Measurements from ENCODE around the gene CCDC148. TPM values are rescaled to one million over a fixed set of nuclear protein-coding genes. Genes with fewer than 3 reads are reported as not detected.
"Not testable (repeated sequence)": the region's sequence is repeated elsewhere in the genome, so short reads cannot be mapped to it uniquely, and the experiment has no call there.

Gene CCDC148
- total RNA-seq, 2 experiments from 2014 or later: 0.16 TPM; not detected in 1

DNA sequence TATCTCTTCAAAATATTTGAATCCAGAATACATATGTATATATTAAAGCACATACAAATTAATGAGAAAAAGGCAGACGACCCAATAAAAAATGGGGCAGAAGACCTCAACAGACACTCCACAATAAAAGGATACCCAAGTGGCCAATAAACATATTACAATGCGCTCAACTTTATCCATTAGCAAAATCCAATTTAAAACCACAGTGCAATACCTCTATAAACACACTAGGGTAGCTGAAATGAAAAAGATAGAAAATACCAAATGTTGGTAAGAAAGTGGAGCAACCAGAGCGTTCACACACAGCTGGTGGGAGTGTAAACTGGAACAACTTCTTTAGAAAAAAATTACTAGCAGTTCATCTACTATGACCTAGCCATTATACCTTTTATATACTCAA is 75.3 kb downstream of the CCDC148 start:
- CTCF ChIA-PET: no interaction called here
- Mint-ChIP-seq H3K27me3 (ENCODE audit: low read depth) (peaks cover 11% of the 10 kb centered on the region), H3K4me1 (ENCODE audit: low read depth) (no peaks in the 10 kb centered on the region), H3K36me3 (ENCODE audit: low read depth) (no peaks in the 10 kb centered on the region), H3K27ac (no peak overlapping the region), H3K4me3 (no peak overlapping the region), H3K9me3 (ENCODE audit: insufficient read depth) (no peaks in the 10 kb centered on the region)
- POLR2A ChIA-PET: no interaction called here
- ATAC-seq: no peak
- no peak for DNase-seq

GRCh38 chr2:158380746-158381145 is 75.8 kb downstream of the CCDC148 start:
- no peaks in the 10 kb centered on the region for H3K36me3 Mint-ChIP-seq (ENCODE audit: low read depth)
- no peak overlapping the region for H3K27ac Mint-ChIP-seq
- H3K27me3 Mint-ChIP-seq (ENCODE audit: low read depth): peaks cover 11% of the 10 kb centered on the region
- no peak for DNase-seq
- H3K4me3 Mint-ChIP-seq: no peak overlapping the region
- no peaks in the 10 kb centered on the region for H3K9me3 Mint-ChIP-seq (ENCODE audit: insufficient read depth)
- no peak for ATAC-seq
- ChIA-PET CTCF (no interaction called here), POLR2A (no interaction called here)
- no peaks in the 10 kb centered on the region for H3K4me1 Mint-ChIP-seq (ENCODE audit: low read depth)

DNA sequence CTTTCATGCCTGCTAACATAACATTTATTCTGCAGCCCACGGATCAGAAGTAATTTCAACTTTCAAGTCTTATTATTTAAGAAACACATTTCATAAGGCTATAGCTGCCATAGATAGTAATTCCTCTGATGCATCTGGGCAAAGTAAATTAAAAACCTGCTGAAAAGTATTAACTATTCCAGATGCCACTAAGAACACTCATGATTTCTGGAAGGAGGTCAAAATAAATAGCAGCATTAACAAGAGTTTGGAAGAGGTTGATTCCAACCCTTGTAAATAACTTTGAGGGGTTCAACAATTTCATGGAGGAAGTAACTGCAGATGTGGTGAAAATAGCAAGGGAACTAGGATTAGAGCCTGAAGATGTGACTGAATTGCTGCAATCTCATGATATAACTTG is 77.6 kb downstream of the CCDC148 start:
- Mint-ChIP-seq H3K4me3 (no peak overlapping the region), H3K27ac (no peak overlapping the region), H3K27me3 (ENCODE audit: low read depth) (peaks cover 11% of the 10 kb centered on the region), H3K9me3 (ENCODE audit: insufficient read depth) (no peaks in the 10 kb centered on the region), H3K4me1 (ENCODE audit: low read depth) (no peaks in the 10 kb centered on the region), H3K36me3 (ENCODE audit: low read depth) (no peaks in the 10 kb centered on the region)
- ATAC-seq: no peak
- ChIA-PET CTCF (no interaction called here), POLR2A (no interaction called here)
- no peak for DNase-seq

DNA sequence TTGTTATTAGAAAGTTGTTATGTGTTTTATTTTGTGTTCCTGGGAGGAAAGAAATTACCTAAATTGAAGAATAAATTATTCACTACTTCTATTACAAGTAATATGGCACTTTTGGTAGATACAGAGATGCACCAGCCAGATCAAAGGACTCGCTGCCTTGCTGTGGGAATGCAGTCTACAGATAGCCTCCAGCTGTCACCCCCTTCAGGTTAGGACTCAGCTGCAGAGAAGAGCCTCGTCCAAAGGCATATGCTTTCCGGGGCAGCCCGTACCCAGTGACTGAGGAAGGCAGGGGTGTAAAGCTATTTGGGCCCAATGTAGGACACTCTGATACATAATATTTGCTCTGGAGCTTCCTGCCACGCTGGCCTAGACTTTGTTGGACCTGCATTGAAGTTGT is 90.2 kb downstream of the CCDC148 start:
- Mint-ChIP-seq H3K36me3 (ENCODE audit: low read depth) (no peaks in the 10 kb centered on the region), H3K4me3 (no peak overlapping the region), H3K4me1 (ENCODE audit: low read depth) (no peaks in the 10 kb centered on the region), H3K27me3 (ENCODE audit: low read depth) (peaks cover 2% of the 10 kb centered on the region), H3K9me3 (ENCODE audit: insufficient read depth) (no peaks in the 10 kb centered on the region), H3K27ac (no peak overlapping the region)
- DNase-seq (no peak), ATAC-seq (no peak)
- ChIA-PET CTCF (no interaction called here), POLR2A (no interaction called here)

DNA sequence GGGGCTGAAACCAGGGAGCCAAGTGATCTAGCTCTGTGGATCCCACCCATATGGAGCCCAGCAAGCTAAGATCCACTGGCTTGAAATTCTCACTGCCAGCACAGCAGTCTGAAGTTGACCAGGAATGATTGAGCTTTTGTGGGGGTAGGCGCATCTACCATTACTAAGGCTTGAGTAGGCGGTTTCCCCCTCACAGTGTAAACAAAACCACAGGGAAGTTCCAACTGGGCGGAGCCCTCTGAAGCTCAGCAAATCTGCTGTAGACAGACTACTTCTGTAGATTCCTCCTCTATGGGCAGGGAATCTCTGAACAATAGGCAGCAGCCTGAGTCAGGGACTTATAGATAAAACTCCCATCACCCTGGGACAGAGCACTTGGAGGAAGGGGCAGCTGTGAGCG is 96.7 kb downstream of the CCDC148 start:
- no peak overlapping the region for H3K27ac Mint-ChIP-seq
- H3K4me1 Mint-ChIP-seq (ENCODE audit: low read depth): no peaks in the 10 kb centered on the region
- POLR2A ChIA-PET: no interaction called here
- H3K27me3 Mint-ChIP-seq (ENCODE audit: low read depth): no peaks in the 10 kb centered on the region
- H3K4me3 Mint-ChIP-seq: no peak overlapping the region
- no peaks in the 10 kb centered on the region for H3K9me3 Mint-ChIP-seq (ENCODE audit: insufficient read depth)
- CTCF ChIA-PET: interaction anchor here (0.7 kb wide), 1 partner anchor 706 kb away, joined by 3 read pairs; no protein-coding TSS in a partner anchor
- no peaks in the 10 kb centered on the region for H3K36me3 Mint-ChIP-seq (ENCODE audit: low read depth)
- no peak for DNase-seq
- no peak for ATAC-seq

GRCh38 chr2:158357699-158358098 is 98.9 kb downstream of the CCDC148 start:
- POLR2A ChIA-PET: no interaction called here
- DNase-seq: no peak

DNA sequence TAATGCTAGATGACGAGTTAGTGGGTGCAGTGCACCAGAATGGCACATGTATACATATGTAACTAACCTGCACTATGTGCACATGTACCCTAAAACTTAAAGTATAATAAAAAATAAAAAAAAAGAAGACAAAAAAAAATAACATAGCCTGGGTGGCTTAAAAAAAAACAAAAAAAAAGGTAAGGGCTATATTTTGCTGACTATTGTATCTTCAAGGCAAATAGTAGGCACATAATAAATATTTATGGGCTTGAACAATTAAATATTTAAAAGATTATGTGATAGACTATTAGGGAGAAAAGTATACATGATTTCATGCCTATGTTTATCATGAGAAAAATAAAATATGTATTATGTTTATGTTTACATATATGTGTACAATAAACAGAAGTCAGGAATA is 99.4 kb downstream of the CCDC148 start:
- ATAC-seq (no peak), DNase-seq (no peak)
- Mint-ChIP-seq H3K4me3 (no peak overlapping the region), H3K9me3 (ENCODE audit: insufficient read depth) (no peaks in the 10 kb centered on the region), H3K27ac (no peak overlapping the region), H3K36me3 (ENCODE audit: low read depth) (no peaks in the 10 kb centered on the region), H3K4me1 (ENCODE audit: low read depth) (no peaks in the 10 kb centered on the region), H3K27me3 (ENCODE audit: low read depth) (no peaks in the 10 kb centered on the region)
- POLR2A ChIA-PET: no interaction called here
- CTCF ChIA-PET: no interaction called here

More at GRCh38 chr2:158357699-158358098, 98.9 kb downstream of the CCDC148 start:
- no peaks in the 10 kb centered on the region for H3K36me3 Mint-ChIP-seq (ENCODE audit: low read depth)
- no peaks in the 10 kb centered on the region for H3K9me3 Mint-ChIP-seq (ENCODE audit: insufficient read depth)
- no peak overlapping the region for H3K27ac Mint-ChIP-seq
- no peak overlapping the region for H3K4me3 Mint-ChIP-seq
- H3K27me3 Mint-ChIP-seq (ENCODE audit: low read depth): no peaks in the 10 kb centered on the region
- no peaks in the 10 kb centered on the region for H3K4me1 Mint-ChIP-seq (ENCODE audit: low read depth)
- no peak for ATAC-seq
- CTCF ChIA-PET: no interaction called here

- DNase-seq; H3K4me1 Mint-ChIP-seq (ENCODE audit: low read depth); H3K27ac Mint-ChIP-seq; H3K27me3 Mint-ChIP-seq (ENCODE audit: low read depth); H3K36me3 Mint-ChIP-seq (ENCODE audit: low read depth); CTCF ChIA-PET; ATAC-seq; POLR2A ChIA-PET; H3K4me3 Mint-ChIP-seq; H3K9me3 Mint-ChIP-seq (ENCODE audit: insufficient read depth): not testable (repeated sequence)
Measured at GRCh38 chr2:158351466-158351816, 105.1 kb downstream of the CCDC148 start.

DNA sequence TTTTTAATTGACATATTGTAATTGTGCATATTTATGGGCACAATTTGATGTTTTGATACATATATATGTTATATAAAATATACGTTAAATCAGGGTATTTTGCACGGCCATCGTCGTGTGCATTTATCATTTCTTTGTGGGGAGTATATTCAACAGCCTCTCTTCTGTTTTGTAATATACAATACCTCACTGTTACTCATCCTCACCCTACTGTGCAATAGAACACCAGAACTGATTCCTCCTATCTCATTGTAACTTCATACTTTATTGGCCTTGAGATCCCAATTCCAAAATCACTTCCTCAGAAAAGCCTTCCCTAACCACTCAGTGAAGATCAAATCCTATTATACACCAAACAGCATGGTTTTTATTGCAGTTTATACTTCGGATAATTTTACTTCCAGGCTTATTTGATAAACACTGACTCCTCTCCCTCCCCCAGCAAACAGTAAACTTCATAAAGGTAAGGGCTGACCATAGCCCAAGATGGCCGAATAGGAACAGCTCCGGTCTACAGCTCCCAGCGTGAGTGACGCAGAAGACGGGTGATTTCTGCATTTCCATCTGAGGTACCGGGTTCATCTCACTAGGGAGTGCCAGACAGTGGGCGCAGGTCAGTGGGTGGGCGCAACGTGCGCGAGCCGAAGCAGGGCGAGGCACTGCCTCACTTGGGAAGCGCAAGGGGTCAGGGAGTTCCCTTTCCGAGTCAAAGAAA is 105.6 kb downstream of the CCDC148 start:
- H3K9me3 Mint-ChIP-seq (ENCODE audit: insufficient read depth); ATAC-seq; POLR2A ChIA-PET; H3K36me3 Mint-ChIP-seq (ENCODE audit: low read depth); H3K4me3 Mint-ChIP-seq; H3K27ac Mint-ChIP-seq; H3K4me1 Mint-ChIP-seq (ENCODE audit: low read depth); DNase-seq; H3K27me3 Mint-ChIP-seq (ENCODE audit: low read depth); CTCF ChIA-PET: not testable (repeated sequence)

- no peaks in the 10 kb centered on the region for H3K36me3 Mint-ChIP-seq (ENCODE audit: low read depth)
- no peak overlapping the region for H3K4me3 Mint-ChIP-seq
- no peaks in the 10 kb centered on the region for H3K4me1 Mint-ChIP-seq (ENCODE audit: low read depth)
- ATAC-seq (no peak), DNase-seq (no peak)
- ChIA-PET CTCF (no interaction called here), POLR2A (no interaction called here)
- H3K9me3 Mint-ChIP-seq (ENCODE audit: insufficient read depth): no peaks in the 10 kb centered on the region
- no peak overlapping the region for H3K27ac Mint-ChIP-seq
- H3K27me3 Mint-ChIP-seq (ENCODE audit: low read depth): no peaks in the 10 kb centered on the region
Measured at GRCh38 chr2:158346032-158346431, 110.5 kb downstream of the CCDC148 start.

- H3K4me3 Mint-ChIP-seq: no peak overlapping the region
- no peak overlapping the region for H3K27ac Mint-ChIP-seq
- ChIA-PET CTCF (no interaction called here), POLR2A (no interaction called here)
- H3K36me3 Mint-ChIP-seq (ENCODE audit: low read depth): no peaks in the 10 kb centered on the region
- H3K4me1 Mint-ChIP-seq (ENCODE audit: low read depth): no peaks in the 10 kb centered on the region
- H3K27me3 Mint-ChIP-seq (ENCODE audit: low read depth): no peaks in the 10 kb centered on the region
- DNase-seq: no peak
- no peak for ATAC-seq
- no peaks in the 10 kb centered on the region for H3K9me3 Mint-ChIP-seq (ENCODE audit: insufficient read depth)
Measured at GRCh38 chr2:158339513-158339912, 117.0 kb downstream of the CCDC148 start.

DNA sequence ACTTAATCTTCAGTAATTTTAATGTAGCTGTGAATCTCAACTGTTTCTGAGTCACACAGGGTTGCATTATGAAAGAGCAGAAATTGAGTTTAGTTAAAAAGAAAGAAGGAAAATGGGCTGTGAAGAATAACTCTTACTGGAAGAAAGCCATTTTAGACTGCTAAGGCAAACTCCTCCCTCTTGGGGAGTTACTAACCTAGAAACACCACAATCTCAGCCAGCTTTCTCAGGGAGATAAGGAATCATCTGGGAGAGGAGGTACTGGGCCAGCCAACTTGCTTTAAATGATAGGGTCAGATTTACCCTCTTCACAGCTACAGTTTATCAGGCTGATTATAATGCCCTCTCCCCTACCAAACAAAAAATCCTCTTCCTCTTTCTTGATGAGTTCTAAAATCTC is 119.5 kb downstream of the CCDC148 start:
- Mint-ChIP-seq H3K4me1 (ENCODE audit: low read depth) (no peaks in the 10 kb centered on the region), H3K9me3 (ENCODE audit: insufficient read depth) (no peaks in the 10 kb centered on the region), H3K27ac (no peak overlapping the region), H3K4me3 (no peak overlapping the region), H3K36me3 (ENCODE audit: low read depth) (no peaks in the 10 kb centered on the region), H3K27me3 (ENCODE audit: low read depth) (no peaks in the 10 kb centered on the region)
- POLR2A ChIA-PET: no interaction called here
- CTCF ChIA-PET: no interaction called here
- no peak for DNase-seq
- ATAC-seq: no peak

- CTCF ChIA-PET; H3K4me1 Mint-ChIP-seq (ENCODE audit: low read depth); H3K9me3 Mint-ChIP-seq (ENCODE audit: insufficient read depth); ATAC-seq; H3K4me3 Mint-ChIP-seq; H3K27me3 Mint-ChIP-seq (ENCODE audit: low read depth); DNase-seq; H3K27ac Mint-ChIP-seq; H3K36me3 Mint-ChIP-seq (ENCODE audit: low read depth); POLR2A ChIA-PET: not testable (repeated sequence)
Measured at GRCh38 chr2:158331799-158332198, 124.8 kb downstream of the CCDC148 start.

All from activated CD8-positive, alpha-beta T cell treated with anti-CD3 and anti-CD28 coated beads, Interleukin-2, amount 10 ng/mL, durations not matched to agents 7 days and 5 days (primary cell).